B cell (primary cell): ENCODE measurements around the gene PARVB.

Source experiments
- CTCF ChIP-seq: fragments of 200-600 bp; IDR thresholded peaks from one replicate; pipeline ENCODE4 v1.8.0; 2022; ENCODE audit warnings: antibody characterized with exemption, mild to moderate bottlenecking
- EZH2 ChIP-seq: IDR thresholded peaks from 2 replicates; pipeline ENCODE4 v1.6.1; 2012; ENCODE audit warnings: borderline replicate concordance, low read depth, mild to moderate bottlenecking, moderate library complexity, low read length; ENCODE audit not compliant: insufficient read depth, poor library complexity, severe bottlenecking

- no peak for TF ChIP-seq CTCF
- TF ChIP-seq EZH2: no peak
Observed at GRCh38 chr22:44094751-44095302, 70.7 kb downstream of the PARVB start.
